Astrocyte of the cerebellum (primary cell): ENCODE measurements around the gene CTXN2.

ENCODE experiments used
- DNase-seq: peaks from one replicate; pipeline ENCODE4 v3.0.0-alpha.2; 2011; ENCODE audit warnings: low read depth
- H3K4me3 ChIP-seq: 2 replicates; pipeline ENCODE4 v1.5.1; 2011; ENCODE audit warnings: mild to moderate bottlenecking, low read depth, low read length, moderate library complexity
- in situ Hi-C: cut with HindIII; loops from 2 replicates; pipeline ENCODE4 v1.10.0; 2017; ENCODE audit warnings: low sequenced_read_pairs
- TF ChIP-seq, protein P1 (sequence below): IDR thresholded peaks from 2 replicates; pipeline ENCODE4 v1.5.1; 2012; ENCODE audit warnings: low read length, low read depth, moderate library complexity, mild to moderate bottlenecking; ENCODE audit errors: missing control alignments

Gene CTXN2

DNA sequence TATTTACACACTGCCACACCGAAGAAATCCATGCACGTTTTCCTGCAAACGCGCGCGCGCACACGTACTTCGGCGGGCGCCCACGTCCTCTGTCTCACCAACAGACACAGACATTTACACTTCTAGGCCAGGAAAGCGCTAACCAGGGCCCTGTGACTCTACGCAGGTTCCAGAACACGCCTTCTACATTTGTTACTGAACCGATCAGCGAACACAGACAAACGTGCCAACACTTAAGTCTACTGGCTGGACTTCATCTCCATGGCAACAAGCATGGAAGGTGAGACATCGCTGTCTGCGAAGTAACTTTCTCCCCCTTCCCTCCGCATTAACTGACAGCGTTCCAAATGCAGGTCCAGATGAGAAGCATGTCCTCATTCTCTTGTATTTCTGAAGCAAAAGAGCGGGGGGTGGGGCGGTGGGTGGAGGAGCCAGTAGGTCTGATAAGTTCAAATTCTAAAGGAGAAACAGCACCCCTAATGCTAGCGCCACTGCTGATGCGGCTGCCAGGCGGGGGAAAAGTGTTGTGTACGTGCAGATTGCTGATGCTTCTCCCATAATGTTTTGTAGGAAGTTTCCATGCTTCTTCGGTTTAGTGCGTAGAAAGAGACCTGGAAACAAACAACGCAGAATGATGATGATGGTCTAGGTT, at the start of gene CTXN2:
CTXN2 (plus strand) TSS at position 92 of the 652 bp plus-strand sequence. CDS start 9,636 bp downstream, outside the sequence.
- peak within 1 kb of the TSS; percentile 26 for H3K4me3 ChIP-seq

DNA sequence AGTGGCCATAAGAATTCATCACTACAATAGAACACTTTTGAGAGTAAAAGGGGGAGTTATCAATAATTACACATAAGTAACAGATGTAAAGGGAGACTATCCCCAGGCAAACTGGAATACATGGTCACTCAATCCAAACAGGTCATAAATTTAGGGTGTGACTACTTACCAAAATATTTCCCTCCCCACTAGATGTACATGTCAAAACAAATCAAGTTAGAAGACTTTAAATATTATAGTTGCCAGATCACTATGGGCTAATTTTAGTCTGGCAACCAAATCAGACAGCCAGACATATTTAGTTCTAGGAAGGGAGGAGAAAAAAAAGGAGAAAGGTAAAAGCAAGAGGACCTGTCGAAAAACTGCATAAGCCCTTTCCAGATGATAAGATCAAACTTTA, 47.6 kb upstream of the CTXN2 start:
- in situ Hi-C loops = no loop called here
- DNase-seq = no peak
- H3K4me3 ChIP-seq = no peak overlapping the region
- TF ChIP-seq, protein P1, sequence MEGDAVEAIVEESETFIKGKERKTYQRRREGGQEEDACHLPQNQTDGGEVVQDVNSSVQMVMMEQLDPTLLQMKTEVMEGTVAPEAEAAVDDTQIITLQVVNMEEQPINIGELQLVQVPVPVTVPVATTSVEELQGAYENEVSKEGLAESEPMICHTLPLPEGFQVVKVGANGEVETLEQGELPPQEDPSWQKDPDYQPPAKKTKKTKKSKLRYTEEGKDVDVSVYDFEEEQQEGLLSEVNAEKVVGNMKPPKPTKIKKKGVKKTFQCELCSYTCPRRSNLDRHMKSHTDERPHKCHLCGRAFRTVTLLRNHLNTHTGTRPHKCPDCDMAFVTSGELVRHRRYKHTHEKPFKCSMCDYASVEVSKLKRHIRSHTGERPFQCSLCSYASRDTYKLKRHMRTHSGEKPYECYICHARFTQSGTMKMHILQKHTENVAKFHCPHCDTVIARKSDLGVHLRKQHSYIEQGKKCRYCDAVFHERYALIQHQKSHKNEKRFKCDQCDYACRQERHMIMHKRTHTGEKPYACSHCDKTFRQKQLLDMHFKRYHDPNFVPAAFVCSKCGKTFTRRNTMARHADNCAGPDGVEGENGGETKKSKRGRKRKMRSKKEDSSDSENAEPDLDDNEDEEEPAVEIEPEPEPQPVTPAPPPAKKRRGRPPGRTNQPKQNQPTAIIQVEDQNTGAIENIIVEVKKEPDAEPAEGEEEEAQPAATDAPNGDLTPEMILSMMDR = no peak

More for the DNA sequence above, at the start of gene CTXN2:
- TF ChIP-seq, protein P1 = no peak
- DNase-seq = no peak
- in situ Hi-C loops = no loop called here

DNA sequence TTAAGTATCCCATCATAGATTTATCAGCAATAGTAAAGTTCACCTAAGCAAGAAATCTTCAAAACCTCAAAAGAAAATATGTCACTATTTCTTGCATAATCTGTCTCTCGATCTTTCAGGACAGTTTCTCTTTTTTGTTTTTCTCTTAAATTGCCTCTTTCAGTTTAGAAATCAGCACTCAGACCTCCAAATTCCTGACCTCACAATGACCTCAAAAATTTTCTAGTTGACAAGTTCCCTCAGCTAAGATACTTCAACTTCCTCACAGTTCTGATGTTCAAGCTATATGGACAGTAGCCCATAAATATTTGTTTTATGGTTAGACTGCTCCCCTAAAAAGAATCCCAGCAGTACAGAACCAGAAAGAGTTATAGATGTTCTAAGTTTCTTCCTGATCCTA, 46.6 kb upstream of the CTXN2 start:
- no peak overlapping the region for H3K4me3 ChIP-seq
- no peak for DNase-seq
- TF ChIP-seq, protein P1 = no peak
- in situ Hi-C loops = no loop called here

DNA sequence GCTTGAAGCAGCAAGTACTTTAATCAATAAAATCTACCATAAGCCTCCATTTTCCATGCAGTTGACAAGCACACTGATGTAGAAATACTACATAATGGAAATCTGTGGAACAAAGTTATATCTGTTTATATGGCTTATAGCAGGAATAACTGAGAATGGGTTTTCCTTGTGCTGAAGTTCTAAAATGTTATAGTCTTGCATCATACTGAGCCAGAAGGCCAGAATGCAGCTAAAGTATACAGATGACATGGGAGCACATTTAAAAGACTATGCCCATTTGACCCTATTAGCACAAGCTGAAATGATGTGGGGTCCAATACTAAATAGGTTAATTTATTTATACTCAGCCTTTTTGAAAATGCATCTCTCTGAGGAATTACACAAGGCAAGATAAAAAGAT, 45.5 kb upstream of the CTXN2 start:
- H3K4me3 ChIP-seq = no peak overlapping the region
- in situ Hi-C loops = no loop called here
- no peak for DNase-seq
- TF ChIP-seq, protein P1 = no peak

DNA sequence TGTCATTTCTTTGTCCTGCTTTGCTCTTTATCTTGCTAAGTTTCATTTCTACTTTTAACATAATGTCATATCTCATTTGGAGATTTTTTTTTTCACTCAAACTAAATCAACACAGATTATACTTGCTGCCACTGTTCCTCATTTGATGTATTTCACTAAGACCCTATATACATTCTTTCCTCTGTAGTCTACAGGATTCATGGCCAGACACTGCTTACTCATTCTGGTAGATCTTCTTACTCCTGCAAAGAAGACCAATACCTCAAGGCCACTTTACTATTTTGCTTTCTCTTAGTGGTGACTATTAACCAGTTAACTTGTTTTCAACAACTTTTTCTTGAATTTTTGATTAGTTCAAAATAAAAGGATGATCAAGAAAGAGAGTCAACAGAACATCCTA, 44.1 kb upstream of the CTXN2 start:
- H3K4me3 ChIP-seq = no peak overlapping the region
- DNase-seq = no peak
- in situ Hi-C loops = no loop called here
- TF ChIP-seq, protein P1 = no peak

DNA sequence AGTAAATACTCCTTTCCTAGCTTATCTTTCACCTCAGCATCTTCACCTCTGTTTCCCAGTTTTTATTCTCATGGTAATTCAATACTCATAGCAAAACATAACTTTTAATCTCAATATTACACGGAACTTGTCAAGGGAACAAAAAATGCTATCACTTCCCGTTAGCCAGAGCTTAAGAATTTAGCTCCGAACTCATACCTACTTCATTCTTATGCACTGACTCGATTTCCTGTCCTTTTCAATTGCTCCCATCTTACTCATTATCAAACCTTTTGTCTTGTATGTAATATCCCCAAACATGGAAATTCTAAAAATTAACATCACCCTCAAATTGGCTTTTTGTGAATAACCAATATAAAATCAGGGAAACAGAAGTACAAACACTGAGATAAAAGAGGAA, 41.6 kb upstream of the CTXN2 start:
- TF ChIP-seq, protein P1 = no peak
- no peak overlapping the region for H3K4me3 ChIP-seq
- DNase-seq = peak; percentile 27
- in situ Hi-C loops = no loop called here

DNA sequence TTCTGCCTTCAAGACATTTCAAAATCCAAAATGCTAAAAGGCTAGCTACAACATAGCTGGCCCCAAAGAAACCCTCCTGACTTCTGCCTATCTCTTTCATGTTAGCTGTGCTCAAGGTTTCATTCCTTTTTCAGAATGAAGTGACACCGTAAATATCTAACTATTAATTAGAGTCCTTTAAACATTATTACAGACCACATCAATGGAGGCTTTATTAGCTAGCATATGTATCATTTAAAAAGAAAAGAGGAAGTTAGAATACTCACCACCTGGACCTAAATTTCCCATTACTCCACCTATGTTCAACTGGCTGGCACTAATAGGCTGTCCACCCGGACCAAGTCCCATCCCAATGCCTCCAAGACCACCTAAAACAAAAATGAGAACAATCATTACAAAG, 37.9 kb upstream of the CTXN2 start:
- in situ Hi-C loops = no loop called here

More for the DNA sequence above, 37.9 kb upstream of the CTXN2 start:
- no peak for DNase-seq
- TF ChIP-seq, protein P1 = no peak
- H3K4me3 ChIP-seq = no peak overlapping the region
